Mucosa of rectum (tissue), 2 donors: Measurements from ENCODE around the gene ADCY5.

ENCODE experiments used
- H3K27ac ChIP-seq, 2 donors: one replicate each; pipeline ENCODE4 v1.7.0; 2013; ENCODE audit warnings: inconsistent platforms in 2 of 2, low read depth in 2 of 2, low read length in 2 of 2
- H3K27me3 ChIP-seq, 2 donors: one replicate each; pipeline ENCODE4 v1.7.0; 2013; ENCODE audit warnings: low read length in 2 of 2; ENCODE audit not compliant: control insufficient read depth in 2 of 2, insufficient read depth in 2 of 2
- H3K36me3 ChIP-seq, 2 donors: one replicate each; pipeline ENCODE4 v1.7.0; 2013; ENCODE audit warnings: low read length in 2 of 2; ENCODE audit not compliant: control insufficient read depth in 2 of 2, insufficient read depth in 2 of 2
- H3K4me1 ChIP-seq, 2 donors: one replicate each; pipeline ENCODE4 v1.7.0; 2013; ENCODE audit warnings: low read length in 2 of 2, mild to moderate bottlenecking in 1 of 2; ENCODE audit not compliant: control insufficient read depth in 2 of 2, insufficient read depth in 2 of 2
- H3K4me3 ChIP-seq, 2 donors: one replicate each; pipeline ENCODE4 v1.7.0; 2013; ENCODE audit warnings: low read length in 2 of 2
- H3K9ac ChIP-seq, 2 donors: one replicate each; pipeline ENCODE4 v1.7.0; 2013; ENCODE audit warnings: low read length in 2 of 2, low read depth in 1 of 2, mild to moderate bottlenecking in 1 of 2
- H3K9me3 ChIP-seq, 2 donors: one replicate each; pipeline ENCODE4 v1.7.0; 2013; ENCODE audit warnings: low read length in 2 of 2; ENCODE audit not compliant: control insufficient read depth in 2 of 2
- donor health status: healthy.
- donor health status: Normal muscosa, but diverticular disease.

The ADCY5 gene

GRCh38 chr3:123447416-123447748, 1.5 kb downstream of the ADCY5 start:
- Histone ChIP-seq H3K4me1 (peaks cover 6 to 7% of the 10 kb centered on the region in 2 donors), H3K36me3 (no peaks in the 10 kb centered on the region), H3K9ac (peak overlapping the region in 1 of 2 donors; percentile 48), H3K27ac (peak overlapping the region; percentile 9 to 52), H3K4me3 (peak overlapping the region; percentile 37 to 61), H3K9me3 (no peaks in the 10 kb centered on the region), H3K27me3 (peaks cover 17 to 18% of the 10 kb centered on the region in 2 donors)

- Histone ChIP-seq H3K4me3 (peak overlapping the region; percentile 29 to 61), H3K27ac (peak overlapping the region; percentile 9 to 52), H3K27me3 (peaks cover 17 to 18% of the 10 kb centered on the region in 2 donors), H3K36me3 (no peaks in the 10 kb centered on the region), H3K4me1 (peaks cover 6 to 7% of the 10 kb centered on the region in 2 donors), H3K9ac (peak overlapping the region; percentile 8 to 31), H3K9me3 (no peaks in the 10 kb centered on the region)
Observed at GRCh38 chr3:123446610-123447109, 2.2 kb downstream of the ADCY5 start.

- peak overlapping the region in 1 of 2 donors; percentile 12 for H3K9ac ChIP-seq
- peaks cover 15 to 17% of the 10 kb centered on the region in 2 donors for H3K27me3 ChIP-seq
- no peaks in the 10 kb centered on the region for H3K9me3 ChIP-seq
- H3K4me1 ChIP-seq = peaks cover 6 to 7% of the 10 kb centered on the region in 2 donors
- H3K36me3 ChIP-seq = no peaks in the 10 kb centered on the region
- H3K4me3 ChIP-seq = peak overlapping the region; percentile 17 to 61
- H3K27ac ChIP-seq = peak overlapping the region in 1 of 2 donors; percentile 52
Observed at GRCh38 chr3:123446210-123446609, 2.7 kb downstream of the ADCY5 start.

GRCh38 chr3:123445702-123446101, 3.2 kb downstream of the ADCY5 start:
- H3K27ac ChIP-seq = no peak overlapping the region
- H3K27me3 ChIP-seq = peaks cover 12% of the 10 kb centered on the region in 2 donors
- peak overlapping the region; percentile 17 to 61 for H3K4me3 ChIP-seq

GRCh38 chr3:123444744-123445143, 4.1 kb downstream of the ADCY5 start:
- Histone ChIP-seq H3K9me3 (no peaks in the 10 kb centered on the region), H3K4me1 (peaks cover 6 to 7% of the 10 kb centered on the region in 2 donors), H3K27ac (no peak overlapping the region), H3K27me3 (peaks cover 4 to 6% of the 10 kb centered on the region in 2 donors), H3K4me3 (peak overlapping the region in 1 of 2 donors; percentile 61), H3K9ac (no peak overlapping the region), H3K36me3 (no peaks in the 10 kb centered on the region)

More at GRCh38 chr3:123445702-123446101, 3.2 kb downstream of the ADCY5 start:
- no peaks in the 10 kb centered on the region for H3K9me3 ChIP-seq
- peak overlapping the region in 1 of 2 donors; percentile 12 for H3K9ac ChIP-seq
- H3K36me3 ChIP-seq = no peaks in the 10 kb centered on the region
- H3K4me1 ChIP-seq = peaks cover 6 to 7% of the 10 kb centered on the region in 2 donors

GRCh38 chr3:123444023-123444422, 4.9 kb downstream of the ADCY5 start:
- Histone ChIP-seq H3K27ac (no peak overlapping the region), H3K9me3 (no peaks in the 10 kb centered on the region), H3K4me1 (peaks cover 4 to 6% of the 10 kb centered on the region in 2 donors), H3K4me3 (no peak overlapping the region), H3K27me3 (peaks cover 4 to 6% of the 10 kb centered on the region in 2 donors), H3K9ac (no peak overlapping the region), H3K36me3 (no peaks in the 10 kb centered on the region)

- H3K9ac ChIP-seq = no peak overlapping the region
- no peak overlapping the region for H3K27ac ChIP-seq
- H3K9me3 ChIP-seq = no peaks in the 10 kb centered on the region
- no peaks in the 10 kb centered on the region for H3K4me1 ChIP-seq
- no peak overlapping the region for H3K4me3 ChIP-seq
- H3K27me3 ChIP-seq = peaks cover 0 to 5% of the 10 kb centered on the region in 2 donors
- no peaks in the 10 kb centered on the region for H3K36me3 ChIP-seq
Observed at GRCh38 chr3:123442908-123443307, 6.0 kb downstream of the ADCY5 start.

- Histone ChIP-seq H3K9ac (no peak overlapping the region), H3K36me3 (no peaks in the 10 kb centered on the region), H3K4me1 (no peaks in the 10 kb centered on the region), H3K27me3 (peaks cover 0 to 5% of the 10 kb centered on the region in 2 donors), H3K27ac (no peak overlapping the region), H3K4me3 (no peak overlapping the region), H3K9me3 (no peaks in the 10 kb centered on the region)
Observed at GRCh38 chr3:123442125-123442524, 6.8 kb downstream of the ADCY5 start.

GRCh38 chr3:123439806-123440580, 8.9 kb downstream of the ADCY5 start:
- Histone ChIP-seq H3K4me1 (no peaks in the 10 kb centered on the region), H3K9me3 (no peaks in the 10 kb centered on the region), H3K4me3 (no peak overlapping the region), H3K36me3 (no peaks in the 10 kb centered on the region), H3K27me3 (no peaks in the 10 kb centered on the region), H3K27ac (no peak overlapping the region), H3K9ac (no peak overlapping the region)

- H3K9me3 ChIP-seq = no peaks in the 10 kb centered on the region
- H3K4me3 ChIP-seq = no peak overlapping the region
- H3K4me1 ChIP-seq = peaks cover 21 to 22% of the 10 kb centered on the region in 2 donors
- no peaks in the 10 kb centered on the region for H3K36me3 ChIP-seq
- peak overlapping the region; percentile 48 to 82 for H3K27ac ChIP-seq
- H3K27me3 ChIP-seq = no peaks in the 10 kb centered on the region
- no peak overlapping the region for H3K9ac ChIP-seq
Observed at GRCh38 chr3:123432832-123433523, 15.9 kb downstream of the ADCY5 start.
